ENCODE measurements around the gene ABCF1.

ABCF1 gene

DNA sequence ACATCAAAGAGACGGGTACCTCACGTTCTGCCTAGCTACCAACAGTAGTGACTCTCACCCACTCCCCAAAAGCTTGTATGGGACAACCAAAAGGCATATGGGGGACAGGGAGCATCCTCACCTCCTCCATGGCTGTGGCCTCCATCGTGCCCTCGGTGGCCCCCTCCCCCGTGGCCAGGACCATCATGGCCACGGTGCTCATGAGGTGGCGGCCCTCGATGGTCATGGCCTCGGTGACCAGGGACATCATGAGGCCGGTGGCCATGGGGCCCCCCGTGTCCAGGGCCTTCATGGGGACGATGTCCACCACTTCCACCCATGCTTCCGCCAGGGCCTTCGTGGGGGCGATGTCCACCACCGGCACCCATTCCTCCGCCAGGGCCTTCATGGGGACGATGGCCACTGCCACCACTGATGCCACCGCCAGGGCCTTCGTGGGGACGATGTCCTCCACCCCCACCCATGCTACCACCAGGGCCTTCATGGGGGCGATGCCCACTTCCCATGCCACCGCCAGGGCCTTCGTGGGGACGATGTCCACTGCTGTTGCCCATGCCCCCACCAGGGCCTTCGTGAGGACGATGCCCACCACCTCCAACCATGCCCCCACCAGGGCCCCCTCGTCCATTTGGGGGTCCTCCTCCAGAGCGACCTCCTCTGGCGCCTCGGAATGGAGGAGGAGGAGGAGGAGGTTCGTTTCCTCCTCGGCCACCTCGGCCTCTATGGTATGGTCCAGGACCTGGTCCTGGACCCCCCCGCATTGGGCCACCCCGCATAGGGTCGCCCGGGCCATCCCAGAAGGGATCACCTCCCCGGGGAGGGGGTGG lies 30.8 kb downstream of the ABCF1 start:
- TF ChIP-seq CTCF (conservative IDR thresholded peaks at IDR 0.05; ENCODE audit: low read length) = no peak
- H3K4me3 ChIP-seq (ENCODE audit: low read length) = no peak overlapping the region
- DNase-seq (ENCODE audit: low read depth) = no peak

DNA sequence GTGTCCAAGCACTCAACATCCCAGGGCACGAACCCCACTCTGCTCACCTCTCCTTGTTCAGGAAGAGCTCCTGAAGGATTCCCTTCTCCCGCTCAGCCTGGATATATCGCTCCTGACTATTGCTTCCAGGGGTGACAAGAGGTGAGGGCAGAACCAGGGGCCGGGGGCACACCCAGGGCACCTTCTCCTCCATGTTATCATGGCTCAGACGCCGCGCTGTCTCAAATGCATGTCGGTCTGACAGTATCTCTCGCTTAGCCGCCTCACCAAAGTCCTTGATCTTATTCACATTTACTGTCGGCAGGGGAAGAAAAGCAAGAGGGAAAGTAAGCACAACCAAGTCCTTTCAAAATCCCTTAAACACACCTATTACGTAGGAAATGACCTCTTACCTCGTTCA lies 32.7 kb downstream of the ABCF1 start:
- no peak for DNase-seq (ENCODE audit: low read depth)
- no peak for TF ChIP-seq CTCF (conservative IDR thresholded peaks at IDR 0.05; ENCODE audit: low read length)
- no peak overlapping the region for H3K4me3 ChIP-seq (ENCODE audit: low read length)

DNA sequence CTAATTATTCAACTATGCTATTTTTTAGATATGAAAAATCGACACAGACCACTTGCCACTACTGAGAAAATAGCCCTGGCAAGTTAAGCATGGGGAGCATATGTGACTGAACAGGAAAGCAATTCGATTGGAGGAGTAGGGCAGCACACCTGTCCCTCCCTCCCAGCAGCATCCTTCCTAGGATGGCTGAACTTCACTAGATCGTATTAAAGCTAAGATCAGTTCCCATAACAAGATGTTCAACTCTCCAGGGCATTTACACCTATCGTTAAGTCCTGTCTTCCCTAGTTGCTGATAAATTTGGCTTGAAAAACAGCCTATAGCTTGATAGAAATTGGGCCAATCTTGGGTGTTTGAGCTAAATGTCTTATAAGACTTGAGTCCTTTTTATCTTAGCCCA lies 38.8 kb downstream of the ABCF1 start:
- no peak for TF ChIP-seq CTCF (conservative IDR thresholded peaks at IDR 0.05; ENCODE audit: low read length)
- no peak overlapping the region for H3K4me3 ChIP-seq (ENCODE audit: low read length)
- DNase-seq (ENCODE audit: low read depth) = no peak

DNA sequence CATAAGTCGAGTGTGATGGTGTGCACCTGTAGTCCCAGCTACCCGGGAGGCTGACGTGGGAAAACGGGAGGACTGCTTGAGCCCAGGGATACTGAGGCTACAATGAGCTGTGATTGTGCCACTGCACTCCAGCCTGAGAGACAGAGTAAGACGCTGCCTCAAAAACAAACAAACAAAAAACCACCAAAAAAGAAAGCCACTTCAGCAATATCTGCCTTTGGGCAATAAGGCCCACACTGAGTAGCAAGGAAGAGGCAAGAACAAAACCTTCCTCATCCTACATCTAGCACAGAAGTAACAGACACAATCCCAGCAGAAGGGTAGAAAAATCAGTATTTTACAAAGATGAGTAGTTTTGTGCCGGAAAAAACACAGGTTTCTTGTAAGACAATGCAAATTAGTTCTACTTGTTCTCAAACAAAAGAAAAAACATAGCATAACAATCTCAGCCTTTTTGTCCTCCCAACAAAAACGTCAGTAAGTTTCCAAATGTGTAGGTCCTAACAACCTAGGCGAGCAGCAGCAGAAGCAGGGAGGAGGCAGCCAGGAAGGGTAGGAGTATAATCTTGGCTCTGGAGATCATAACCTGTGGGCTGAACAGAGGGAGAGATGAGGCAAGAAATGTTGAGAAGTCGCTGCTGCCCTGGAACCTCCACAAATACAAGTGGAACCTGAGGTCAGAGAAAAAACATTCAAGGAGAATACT lies 40.1 kb downstream of the ABCF1 start:
- no peak overlapping the region for H3K4me3 ChIP-seq (ENCODE audit: low read length)
- DNase-seq (ENCODE audit: low read depth) = no peak
- TF ChIP-seq CTCF (conservative IDR thresholded peaks at IDR 0.05; ENCODE audit: low read length) = no peak

- no peak for DNase-seq (ENCODE audit: low read depth)
- no peak overlapping the region for H3K4me3 ChIP-seq (ENCODE audit: low read length)
- TF ChIP-seq CTCF (conservative IDR thresholded peaks at IDR 0.05; ENCODE audit: low read length) = no peak
Observed at GRCh38 chr6:30611856-30612194, 40.6 kb downstream of the ABCF1 start.

DNA sequence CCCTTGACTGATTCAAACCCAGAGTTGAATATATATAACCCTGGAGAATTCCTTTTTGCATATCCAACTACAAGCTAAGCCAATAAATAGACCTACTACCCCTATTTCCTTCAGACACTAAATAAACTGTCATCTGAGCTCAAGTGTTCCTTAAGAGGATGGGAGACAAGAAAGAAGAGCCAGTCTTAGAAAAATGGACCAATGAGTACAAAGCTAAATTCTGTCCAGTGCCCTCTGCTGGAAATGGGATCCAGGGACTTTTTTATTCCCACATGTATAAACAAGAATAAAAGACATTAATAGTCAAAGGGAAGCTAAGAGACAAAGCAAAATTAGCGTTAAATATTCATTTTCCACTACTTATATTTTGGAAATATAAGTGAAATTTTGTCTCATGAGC lies 41.0 kb downstream of the ABCF1 start:
- no peak overlapping the region for H3K4me3 ChIP-seq (ENCODE audit: low read length)
- peak; percentile 49 for DNase-seq (ENCODE audit: low read depth)

More for the DNA sequence above, 41.0 kb downstream of the ABCF1 start:
- TF ChIP-seq CTCF (conservative IDR thresholded peaks at IDR 0.05; ENCODE audit: low read length) = peak; percentile 55
